ENCODE data around the gene PKIG. TPM values are rescaled to one million over a fixed set of nuclear protein-coding genes. Genes with fewer than 3 reads are reported as not detected.

The PKIG gene
- total RNA-seq, 1 experiment from 2014 or later = 83.1 TPM

GRCh38 chr20:44662261-44662660 is 79.9 kb downstream of the PKIG start:
- DNase-seq (ENCODE audit: low read depth) = no peak

DNA sequence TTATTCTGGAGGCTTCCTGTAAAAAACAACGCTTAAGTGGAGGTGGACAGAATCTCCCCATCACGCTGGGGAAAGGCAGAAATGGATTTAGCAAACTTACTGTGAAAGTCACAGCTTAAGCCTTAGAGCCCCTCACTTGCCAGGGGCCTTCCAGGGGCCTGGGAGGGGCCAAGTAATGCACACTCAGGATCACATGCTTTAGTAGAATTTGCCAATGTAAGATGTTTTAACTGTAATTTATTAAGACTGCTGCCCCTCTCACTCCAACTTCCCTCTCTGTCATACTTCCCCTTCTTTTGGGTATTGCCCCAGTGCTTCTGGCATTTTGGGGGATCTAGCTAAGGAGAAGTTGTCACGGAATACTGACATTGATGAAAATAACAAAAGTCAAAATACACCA is 81.8 kb downstream of the PKIG start:
- DNase-seq (ENCODE audit: low read depth) = no peak

DNA sequence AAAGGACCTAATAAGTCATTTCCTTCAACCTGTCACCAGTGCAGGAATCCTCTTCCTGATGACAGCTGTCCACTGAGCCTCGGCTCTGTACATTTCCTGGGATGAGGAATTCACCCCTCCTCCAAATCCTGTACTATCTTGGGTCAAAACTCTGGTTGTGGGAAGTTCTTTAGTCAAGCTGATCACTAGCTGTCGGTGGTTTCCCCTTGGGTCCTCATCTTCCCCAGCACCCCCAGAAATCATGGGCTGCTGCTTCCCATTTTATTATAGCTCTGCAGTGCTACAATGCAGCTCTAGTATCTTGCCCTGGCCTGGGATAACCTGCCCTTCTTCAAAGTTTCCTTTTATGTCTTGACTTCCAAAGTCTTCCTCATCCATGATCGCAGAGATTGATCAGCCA is 83.7 kb downstream of the PKIG start:
- DNase-seq (ENCODE audit: low read depth) = no peak

Other genes starting within 250 kb of the PKIG start
- not detected in 2 replicates for gene R3HDML, start 245.5 kb upstream of the PKIG start, total RNA-seq (2014; rRNA removed; shearing (Covaris generic))
- gene HNF4A, start 226.9 kb upstream of the PKIG start, total RNA-seq (2014; rRNA removed; shearing (Covaris generic)) = not detected in 2 replicates
- 13.7 and 23.4 TPM in 2 replicates for gene TTPAL, start 106.7 kb upstream of the PKIG start, total RNA-seq (2014; rRNA removed; shearing (Covaris generic))
- gene SERINC3, start 60.5 kb upstream of the PKIG start, total RNA-seq (2014; rRNA removed; shearing (Covaris generic)) = 116 and 136 TPM in 2 replicates
- 9.1 and 9.6 TPM in 2 replicates for gene ADA, start 69.1 kb downstream of the PKIG start, total RNA-seq (2014; rRNA removed; shearing (Covaris generic))
- gene CCN5, start 132.8 kb downstream of the PKIG start, total RNA-seq (2014; rRNA removed; shearing (Covaris generic)) = 0.44 TPM in 1 of 2 replicates, not detected in the other
- not detected in 2 replicates for gene KCNK15, start 163.3 kb downstream of the PKIG start, total RNA-seq (2014; rRNA removed; shearing (Covaris generic))
- 0.02 TPM in 2 replicates for gene RIMS4, start 228.0 kb downstream of the PKIG start, total RNA-seq (2014; rRNA removed; shearing (Covaris generic))

All from M059J (cell line).